ENCODE results near the gene GBE1. TPM values are rescaled to one million over a fixed set of nuclear protein-coding genes. Genes with fewer than 3 reads are reported as not detected.
A peak's percentile ranks its signal among the peaks of the same experiment; 100 is the strongest.

Gene GBE1
- polyA plus RNA-seq, 1 of the 3 experiments (the other 2 are of a cell fraction): 14.2 TPM

DNA sequence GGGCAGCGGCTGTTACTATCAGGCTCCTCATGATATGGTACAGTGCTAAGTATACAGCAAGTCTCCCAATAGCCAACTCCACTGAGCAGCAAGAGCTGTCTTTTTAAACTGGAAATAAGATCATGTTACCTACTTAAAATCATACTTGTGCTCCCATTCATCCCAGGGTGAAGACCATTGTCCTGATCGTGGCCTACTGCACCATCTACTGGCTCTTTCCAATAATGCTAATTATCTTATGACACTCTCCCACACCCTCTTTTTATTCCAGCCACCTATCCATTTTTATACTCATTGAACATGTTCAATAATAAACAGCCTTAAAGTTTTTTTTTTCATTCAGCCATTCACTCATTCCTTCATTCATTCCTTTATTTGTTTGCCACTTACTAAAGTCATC, 117.7 kb downstream of the GBE1 start:
- H3K9me2 ChIP-seq: no peaks in the 10 kb centered on the region
- no peaks in the 10 kb centered on the region for H3K9me3 ChIP-seq
- no peaks in the 10 kb centered on the region for H3K27me3 ChIP-seq (ENCODE audit: insufficient read depth)
- ChIA-PET CTCF (interaction anchor here (0.6 to 3.1 kb wide), 13 partner anchors 61 to 438 kb away, joined by 3 to 26 read pairs (median 4); no protein-coding TSS in a partner anchor), POLR2A (no interaction called here)
- peaks cover 3 to 37% of the 10 kb centered on the region in 2 experiments for H3K36me3 ChIP-seq (replicated peaks in 1 of 2; ENCODE audit: control insufficient read depth in 1 of 2, insufficient read depth in 2 of 2, low read length in 1 of 2)
- H3K4me2 ChIP-seq: no peak overlapping the region
- H3K27ac ChIP-seq (ENCODE audit: low read depth in 2 of 2, low read length in 1 of 2): no peak overlapping the region
- DNase-seq: peak; percentile 17
- WGBS (ENCODE audit: low lambda C conversion rate): 93% methylated on average over 2 of the region's 2 CpGs
- no peaks in the 10 kb centered on the region for H4K20me1 ChIP-seq (ENCODE audit: insufficient read depth)
- no peaks in the 10 kb centered on the region for H3K4me1 ChIP-seq (ENCODE audit: control insufficient read depth in 1 of 2, insufficient read depth in 2 of 2, low read depth in 1 of 2, low read length in 1 of 2)
- H3K9ac ChIP-seq: no peak overlapping the region
- TF ChIP-seq, protein P1, sequence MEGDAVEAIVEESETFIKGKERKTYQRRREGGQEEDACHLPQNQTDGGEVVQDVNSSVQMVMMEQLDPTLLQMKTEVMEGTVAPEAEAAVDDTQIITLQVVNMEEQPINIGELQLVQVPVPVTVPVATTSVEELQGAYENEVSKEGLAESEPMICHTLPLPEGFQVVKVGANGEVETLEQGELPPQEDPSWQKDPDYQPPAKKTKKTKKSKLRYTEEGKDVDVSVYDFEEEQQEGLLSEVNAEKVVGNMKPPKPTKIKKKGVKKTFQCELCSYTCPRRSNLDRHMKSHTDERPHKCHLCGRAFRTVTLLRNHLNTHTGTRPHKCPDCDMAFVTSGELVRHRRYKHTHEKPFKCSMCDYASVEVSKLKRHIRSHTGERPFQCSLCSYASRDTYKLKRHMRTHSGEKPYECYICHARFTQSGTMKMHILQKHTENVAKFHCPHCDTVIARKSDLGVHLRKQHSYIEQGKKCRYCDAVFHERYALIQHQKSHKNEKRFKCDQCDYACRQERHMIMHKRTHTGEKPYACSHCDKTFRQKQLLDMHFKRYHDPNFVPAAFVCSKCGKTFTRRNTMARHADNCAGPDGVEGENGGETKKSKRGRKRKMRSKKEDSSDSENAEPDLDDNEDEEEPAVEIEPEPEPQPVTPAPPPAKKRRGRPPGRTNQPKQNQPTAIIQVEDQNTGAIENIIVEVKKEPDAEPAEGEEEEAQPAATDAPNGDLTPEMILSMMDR (IDR thresholded peaks at IDR 0.05): peak; percentile 56
- no peak for TF ChIP-seq YY1 (IDR thresholded peaks at IDR 0.05; ENCODE audit: low read depth)
- TF ChIP-seq, protein P2, sequence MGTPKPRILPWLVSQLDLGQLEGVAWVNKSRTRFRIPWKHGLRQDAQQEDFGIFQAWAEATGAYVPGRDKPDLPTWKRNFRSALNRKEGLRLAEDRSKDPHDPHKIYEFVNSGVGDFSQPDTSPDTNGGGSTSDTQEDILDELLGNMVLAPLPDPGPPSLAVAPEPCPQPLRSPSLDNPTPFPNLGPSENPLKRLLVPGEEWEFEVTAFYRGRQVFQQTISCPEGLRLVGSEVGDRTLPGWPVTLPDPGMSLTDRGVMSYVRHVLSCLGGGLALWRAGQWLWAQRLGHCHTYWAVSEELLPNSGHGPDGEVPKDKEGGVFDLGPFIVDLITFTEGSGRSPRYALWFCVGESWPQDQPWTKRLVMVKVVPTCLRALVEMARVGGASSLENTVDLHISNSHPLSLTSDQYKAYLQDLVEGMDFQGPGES (IDR thresholded peaks at IDR 0.05; ENCODE audit: low read depth, low read length): no peak
- TF ChIP-seq SMC3 (IDR thresholded peaks at IDR 0.05; ENCODE audit: low read depth, low read length): peak; percentile 65
- peak; percentile 79 for TF ChIP-seq RAD21 (IDR thresholded peaks at IDR 0.05; ENCODE audit: low read length)
- no peaks in the 10 kb centered on the region for H3F3A ChIP-seq (replicated peaks; ENCODE audit: insufficient read depth)
- no peaks in the 10 kb centered on the region for H3K79me2 ChIP-seq (ENCODE audit: insufficient read depth)
- H2AFZ ChIP-seq (ENCODE audit: low read depth): no peak overlapping the region
- H3K4me3 ChIP-seq (ENCODE audit: low read depth in 2 of 2, low read length in 1 of 2): no peak overlapping the region

DNA sequence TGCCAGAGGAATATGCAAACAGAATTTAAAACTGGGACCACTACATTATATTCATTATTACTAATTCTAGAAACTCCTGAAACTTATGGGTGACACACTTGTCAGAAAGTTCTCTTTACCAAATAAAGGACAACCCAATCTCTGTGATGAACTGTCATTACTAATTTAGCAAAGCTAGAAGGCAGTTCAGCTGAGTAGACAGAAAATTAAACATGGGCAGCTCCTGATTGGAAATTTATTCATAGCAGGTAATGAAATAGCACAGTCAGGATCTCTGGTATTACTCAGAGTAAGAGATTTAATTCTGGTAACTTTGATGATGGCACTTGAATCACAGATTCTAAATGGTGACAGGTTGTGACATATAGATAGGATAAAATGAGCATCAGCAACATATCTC, 123.0 kb downstream of the GBE1 start:
- H3K36me3 ChIP-seq (replicated peaks in 1 of 2; ENCODE audit: control insufficient read depth in 1 of 2, insufficient read depth in 2 of 2, low read length in 1 of 2): peaks cover 0 to 29% of the 10 kb centered on the region in 2 experiments
- H3K4me2 ChIP-seq: no peak overlapping the region
- H3K9me2 ChIP-seq: no peaks in the 10 kb centered on the region
- H3K4me1 ChIP-seq (ENCODE audit: control insufficient read depth in 1 of 2, insufficient read depth in 2 of 2, low read depth in 1 of 2, low read length in 1 of 2): no peaks in the 10 kb centered on the region
- no peaks in the 10 kb centered on the region for H4K20me1 ChIP-seq (ENCODE audit: insufficient read depth)
- no peak for DNase-seq
- H3K9ac ChIP-seq: no peak overlapping the region
- ChIA-PET POLR2A (no interaction called here), CTCF (no interaction called here)
- no peaks in the 10 kb centered on the region for H3K9me3 ChIP-seq
- no peak overlapping the region for H3K27ac ChIP-seq (ENCODE audit: low read depth in 2 of 2, low read length in 1 of 2)
- no peak overlapping the region for H3K4me3 ChIP-seq (ENCODE audit: low read depth in 2 of 2, low read length in 1 of 2)
- H3F3A ChIP-seq (replicated peaks; ENCODE audit: insufficient read depth): no peaks in the 10 kb centered on the region
- H3K27me3 ChIP-seq (ENCODE audit: insufficient read depth): no peaks in the 10 kb centered on the region
- H2AFZ ChIP-seq (ENCODE audit: low read depth): no peak overlapping the region
- H3K79me2 ChIP-seq (ENCODE audit: insufficient read depth): no peaks in the 10 kb centered on the region
- TF ChIP-seq FOXM1 (IDR thresholded peaks at IDR 0.05; ENCODE audit: low read depth) (no peak), JUND (IDR thresholded peaks at IDR 0.05) (no peak), SIN3A (IDR thresholded peaks at IDR 0.05; ENCODE audit: borderline replicate concordance, low read depth, low read length) (no peak), NRF1 (IDR thresholded peaks at IDR 0.05; ENCODE audit: low read depth, low read length) (no peak), EP300 (IDR thresholded peaks at IDR 0.05; ENCODE audit: borderline replicate concordance in 1 of 2, low read depth in 1 of 2, low read length in 1 of 2) (no peak), MXI1 (IDR thresholded peaks at IDR 0.05; ENCODE audit: low read depth, low read length) (no peak), EZH2phosphoT487 (IDR thresholded peaks at IDR 0.05; ENCODE audit: borderline replicate concordance, low read depth) (no peak), MEF2A (IDR thresholded peaks at IDR 0.05; ENCODE audit: borderline replicate concordance, low read depth) (no peak), RAD21 (IDR thresholded peaks at IDR 0.05; ENCODE audit: low read length) (no peak), TEAD4 (IDR thresholded peaks at IDR 0.05; ENCODE audit: borderline replicate concordance, insufficient read depth) (no peak), FOSL2 (IDR thresholded peaks at IDR 0.05; ENCODE audit: borderline replicate concordance, low read depth) (no peak), RFX5 (IDR thresholded peaks at IDR 0.05; ENCODE audit: low read length) (no peak)
- TF ChIP-seq, protein P3, sequence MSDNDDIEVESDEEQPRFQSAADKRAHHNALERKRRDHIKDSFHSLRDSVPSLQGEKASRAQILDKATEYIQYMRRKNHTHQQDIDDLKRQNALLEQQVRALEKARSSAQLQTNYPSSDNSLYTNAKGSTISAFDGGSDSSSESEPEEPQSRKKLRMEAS (IDR thresholded peaks at IDR 0.05; ENCODE audit: low read depth): no peak
- TF ChIP-seq, protein P4, sequence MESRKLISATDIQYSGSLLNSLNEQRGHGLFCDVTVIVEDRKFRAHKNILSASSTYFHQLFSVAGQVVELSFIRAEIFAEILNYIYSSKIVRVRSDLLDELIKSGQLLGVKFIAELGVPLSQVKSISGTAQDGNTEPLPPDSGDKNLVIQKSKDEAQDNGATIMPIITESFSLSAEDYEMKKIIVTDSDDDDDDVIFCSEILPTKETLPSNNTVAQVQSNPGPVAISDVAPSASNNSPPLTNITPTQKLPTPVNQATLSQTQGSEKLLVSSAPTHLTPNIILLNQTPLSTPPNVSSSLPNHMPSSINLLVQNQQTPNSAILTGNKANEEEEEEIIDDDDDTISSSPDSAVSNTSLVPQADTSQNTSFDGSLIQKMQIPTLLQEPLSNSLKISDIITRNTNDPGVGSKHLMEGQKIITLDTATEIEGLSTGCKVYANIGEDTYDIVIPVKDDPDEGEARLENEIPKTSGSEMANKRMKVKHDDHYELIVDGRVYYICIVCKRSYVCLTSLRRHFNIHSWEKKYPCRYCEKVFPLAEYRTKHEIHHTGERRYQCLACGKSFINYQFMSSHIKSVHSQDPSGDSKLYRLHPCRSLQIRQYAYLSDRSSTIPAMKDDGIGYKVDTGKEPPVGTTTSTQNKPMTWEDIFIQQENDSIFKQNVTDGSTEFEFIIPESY (IDR thresholded peaks at IDR 0.05; ENCODE audit: borderline replicate concordance, low read depth): no peak
- TF ChIP-seq, protein P5, sequence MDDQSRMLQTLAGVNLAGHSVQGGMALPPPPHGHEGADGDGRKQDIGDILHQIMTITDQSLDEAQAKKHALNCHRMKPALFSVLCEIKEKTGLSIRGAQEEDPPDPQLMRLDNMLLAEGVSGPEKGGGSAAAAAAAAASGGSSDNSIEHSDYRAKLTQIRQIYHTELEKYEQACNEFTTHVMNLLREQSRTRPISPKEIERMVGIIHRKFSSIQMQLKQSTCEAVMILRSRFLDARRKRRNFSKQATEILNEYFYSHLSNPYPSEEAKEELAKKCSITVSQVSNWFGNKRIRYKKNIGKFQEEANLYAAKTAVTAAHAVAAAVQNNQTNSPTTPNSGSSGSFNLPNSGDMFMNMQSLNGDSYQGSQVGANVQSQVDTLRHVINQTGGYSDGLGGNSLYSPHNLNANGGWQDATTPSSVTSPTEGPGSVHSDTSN (IDR thresholded peaks at IDR 0.05): no peak
